DMS114 treated with DMSO at 0.1 percent for 48 hours (cell line): ENCODE measurements around the gene KRTAP10-12.

ENCODE experiments used
- DNase-seq: peaks from one replicate; lab custom pipeline; 2025; ENCODE audit not compliant: unreplicated experiment; lab: John Stamatoyannopoulos, UW

KRTAP10-12 gene

GRCh38 chr21:44730951-44731579, 34.1 kb downstream of the KRTAP10-12 start:
- no peak for DNase-seq

- no peak for DNase-seq
Measured at GRCh38 chr21:44732263-44732662, 35.3 kb downstream of the KRTAP10-12 start.

DNA sequence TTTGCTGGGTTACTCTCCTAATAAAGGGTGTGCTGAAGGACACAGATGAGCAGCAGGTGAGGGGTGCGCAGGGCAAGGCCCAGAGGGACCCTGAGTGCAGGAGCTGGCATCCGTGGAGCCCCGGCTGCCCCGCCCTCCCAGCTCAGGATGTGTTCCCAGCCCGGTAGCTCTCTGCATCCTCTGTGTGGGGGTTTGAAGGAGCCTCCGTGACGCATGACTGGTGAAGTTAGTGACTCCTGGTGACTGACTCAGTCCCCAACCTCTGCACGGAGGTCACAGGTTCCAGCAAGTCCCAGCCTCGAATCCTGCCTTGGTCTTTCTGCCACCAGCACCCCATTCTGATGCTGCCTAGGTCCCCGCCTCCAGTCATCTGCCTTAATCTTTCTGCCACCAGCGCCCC, 36.0 kb downstream of the KRTAP10-12 start:
- DNase-seq: no peak

DNA sequence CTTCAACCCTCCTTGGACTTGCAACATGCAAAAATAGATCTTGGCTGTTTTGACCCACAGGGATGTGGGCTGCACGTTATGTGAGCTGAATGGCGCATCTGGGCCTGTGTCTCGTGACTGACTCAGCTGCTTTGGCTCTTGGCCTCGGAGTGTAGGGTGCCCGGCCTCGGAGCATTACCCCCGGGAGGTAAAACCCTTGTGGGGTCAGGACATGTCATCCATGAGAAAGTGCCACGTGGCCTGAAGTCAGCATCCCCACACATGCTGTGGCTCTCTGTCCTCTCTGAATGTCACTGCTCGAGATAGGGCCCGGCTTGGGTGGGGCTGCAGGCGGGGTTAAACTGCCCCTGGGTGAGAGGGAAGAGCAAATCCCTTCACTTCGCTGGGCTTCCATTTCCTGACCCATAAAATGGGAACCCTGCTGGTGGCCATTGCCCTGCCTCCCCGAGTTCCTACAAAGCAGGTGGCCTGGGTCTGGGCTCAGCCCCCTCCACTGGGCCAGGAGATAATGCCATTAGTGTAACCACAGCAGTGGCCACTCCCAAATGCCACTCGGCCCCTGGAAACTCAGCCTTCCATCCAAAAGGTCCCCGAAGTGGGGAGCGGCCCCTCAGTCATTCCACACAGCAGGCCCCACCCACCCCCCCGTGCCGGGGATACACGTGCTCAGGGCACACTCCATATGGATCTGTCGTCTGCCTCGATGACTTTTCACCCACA, 37.2 kb downstream of the KRTAP10-12 start:
- no peak for DNase-seq

- DNase-seq: no peak
Measured at GRCh38 chr21:44734841-44735240, 37.9 kb downstream of the KRTAP10-12 start.

DNA sequence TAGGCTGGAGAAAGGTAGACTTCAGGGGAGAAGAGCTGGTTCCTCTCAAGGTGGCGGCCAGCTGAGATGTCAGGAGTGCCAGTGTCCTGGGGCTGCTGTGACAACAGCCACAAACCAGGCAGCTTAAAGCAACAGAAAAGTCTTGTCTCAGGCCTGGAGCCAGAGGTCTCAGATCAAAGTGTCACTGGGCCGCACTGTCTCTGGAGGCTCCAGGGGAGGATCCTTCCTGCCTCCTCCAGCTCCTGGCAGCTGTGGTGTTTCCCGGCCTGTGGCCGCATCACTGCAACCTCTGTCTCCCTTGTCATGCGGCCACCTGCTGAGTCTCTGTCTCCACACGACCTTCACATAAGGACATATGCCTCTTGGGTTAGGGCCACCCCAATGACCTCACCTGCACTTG, 38.8 kb downstream of the KRTAP10-12 start:
- no peak for DNase-seq

DNA sequence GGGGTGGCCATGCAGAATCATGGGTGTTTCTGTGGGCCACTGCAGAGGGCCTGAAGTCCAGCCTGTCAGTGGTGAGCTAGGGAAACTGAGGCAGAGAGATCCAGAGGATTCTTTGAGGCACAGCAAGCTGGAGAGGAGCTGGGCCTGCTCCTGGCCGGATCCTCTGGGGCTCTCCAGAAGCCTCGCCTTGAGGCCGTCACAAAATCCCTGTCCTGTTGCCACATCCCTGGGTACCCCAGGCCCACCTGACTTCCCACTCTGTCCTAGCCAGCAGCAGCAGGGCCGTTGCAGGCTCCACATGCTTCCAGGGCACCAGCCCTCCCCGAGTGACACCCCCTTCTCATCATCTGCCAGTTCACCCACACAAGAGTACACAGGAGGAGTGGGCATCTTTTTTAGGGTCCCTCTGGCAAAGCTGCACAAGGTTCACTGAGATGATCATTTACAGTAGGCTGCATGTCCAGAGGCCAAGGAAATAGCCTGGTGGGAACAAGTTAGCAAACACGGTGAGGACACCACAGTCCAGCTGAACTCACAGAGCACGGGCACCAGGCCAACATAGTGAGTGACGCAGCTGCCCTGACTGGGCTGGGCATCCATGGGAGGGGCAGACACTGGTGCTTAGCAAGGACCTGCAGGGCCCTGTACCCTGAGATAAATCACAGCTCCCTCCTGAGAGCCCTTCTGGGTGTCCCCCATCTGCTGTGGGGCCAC, 39.5 kb downstream of the KRTAP10-12 start:
- no peak for DNase-seq

DNA sequence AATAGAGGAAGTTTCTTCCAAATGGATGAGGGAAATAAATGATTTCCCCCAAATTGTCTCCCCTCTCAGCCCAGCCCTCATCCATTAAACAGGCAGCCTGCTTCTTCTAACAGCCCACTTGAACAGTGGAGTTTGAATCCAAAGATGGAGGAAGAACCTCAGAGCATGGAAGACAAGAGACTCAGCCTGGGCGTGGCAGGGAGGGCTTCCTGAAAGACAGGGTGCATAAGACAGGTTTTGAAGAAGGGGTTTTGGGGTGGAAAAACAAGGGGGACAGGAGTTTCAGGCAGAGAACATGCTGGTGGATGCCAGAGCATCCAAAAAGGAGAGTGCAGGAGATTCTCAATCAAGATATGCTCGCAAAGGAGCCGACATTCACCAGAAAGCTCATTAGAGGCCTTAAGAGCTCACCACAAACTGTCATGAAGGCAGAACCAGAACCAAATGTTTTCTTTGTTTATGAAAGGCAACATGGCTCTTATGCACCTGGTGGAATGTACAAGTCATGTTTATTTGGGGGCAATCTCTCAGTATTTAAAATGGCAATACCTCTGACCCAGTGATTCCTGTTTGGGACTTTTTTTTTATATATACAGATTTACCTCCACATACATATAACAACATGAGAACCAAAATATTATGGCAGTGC, 40.9 kb downstream of the KRTAP10-12 start:
- DNase-seq: no peak

DNA sequence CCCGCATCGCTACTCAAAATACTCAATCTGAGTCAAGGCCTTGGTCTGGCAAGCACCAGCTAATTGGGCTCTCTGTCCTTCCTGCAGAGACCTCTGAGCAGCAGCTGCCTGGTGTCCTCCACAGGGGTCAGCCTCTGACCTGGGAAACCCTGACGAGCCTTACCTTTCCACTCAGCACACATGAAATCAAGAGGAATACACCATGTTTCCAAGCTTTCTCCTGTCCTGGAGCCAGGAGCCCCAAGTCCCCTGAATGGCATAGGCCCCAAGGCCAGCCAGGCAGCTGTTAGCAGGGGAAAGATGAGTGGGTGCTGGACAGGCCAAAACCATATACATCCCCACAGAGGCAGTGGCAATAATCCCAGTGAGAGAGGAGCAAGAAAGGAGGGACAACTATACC, 41.6 kb downstream of the KRTAP10-12 start:
- no peak for DNase-seq

DNA sequence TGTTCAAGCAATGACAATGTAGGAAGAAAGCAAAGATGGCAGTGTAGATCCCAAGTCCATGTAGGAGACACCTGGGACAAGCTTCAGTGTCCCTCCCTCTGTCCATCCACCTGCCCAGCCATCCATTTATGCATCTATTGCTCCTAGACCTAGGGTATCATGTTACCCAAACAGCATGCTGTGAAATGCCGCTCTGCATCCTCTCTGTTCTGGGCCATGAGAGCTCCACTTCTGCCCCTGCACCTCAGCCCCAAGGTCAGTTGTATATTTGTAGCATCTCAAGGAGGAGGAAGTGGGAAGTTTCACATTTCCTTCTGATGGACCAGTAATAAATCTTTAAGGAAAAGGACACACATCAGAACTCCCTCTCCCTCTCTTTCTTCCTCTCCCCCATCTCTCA, 42.3 kb downstream of the KRTAP10-12 start:
- DNase-seq: no peak

DNA sequence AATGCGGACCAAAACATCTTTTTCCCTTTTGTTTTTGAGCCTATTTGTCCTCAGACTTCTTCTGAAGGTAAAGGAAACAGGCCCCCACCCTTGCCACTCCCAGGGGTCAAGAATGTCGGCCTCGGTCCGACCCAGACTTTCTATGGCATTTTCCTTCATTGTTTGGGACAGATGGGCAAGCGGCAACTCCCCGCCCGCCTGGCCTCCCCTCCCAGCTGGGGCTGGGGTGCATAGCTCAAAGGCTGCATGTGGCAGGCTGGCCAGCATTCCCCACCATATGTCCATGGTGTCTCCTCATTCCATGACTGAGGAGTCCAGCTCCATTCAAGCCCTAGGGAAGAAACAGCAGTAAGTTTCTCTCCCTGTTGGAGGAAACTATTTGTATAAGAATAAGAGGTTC, 43.8 kb downstream of the KRTAP10-12 start:
- no peak for DNase-seq

DNA sequence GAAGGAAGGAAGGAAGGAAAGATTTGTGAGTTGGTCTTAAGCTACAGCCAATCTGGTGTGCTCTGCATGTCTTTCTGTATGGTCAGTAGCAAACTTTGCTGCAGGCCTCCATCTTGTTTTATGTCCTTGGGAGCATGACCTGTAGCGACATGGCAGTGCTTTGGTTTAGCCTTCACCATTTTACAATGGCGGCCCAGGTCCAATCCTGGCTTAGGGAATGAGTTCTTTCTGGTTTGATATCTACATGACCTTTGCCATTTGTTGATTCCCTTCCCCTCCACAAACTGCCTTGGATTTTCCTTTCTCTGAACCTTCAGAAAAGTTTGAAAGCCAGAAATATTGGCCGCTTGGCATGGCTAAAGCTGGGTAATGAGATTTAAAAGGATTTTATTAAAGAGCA, 44.9 kb downstream of the KRTAP10-12 start:
- no peak for DNase-seq

DNA sequence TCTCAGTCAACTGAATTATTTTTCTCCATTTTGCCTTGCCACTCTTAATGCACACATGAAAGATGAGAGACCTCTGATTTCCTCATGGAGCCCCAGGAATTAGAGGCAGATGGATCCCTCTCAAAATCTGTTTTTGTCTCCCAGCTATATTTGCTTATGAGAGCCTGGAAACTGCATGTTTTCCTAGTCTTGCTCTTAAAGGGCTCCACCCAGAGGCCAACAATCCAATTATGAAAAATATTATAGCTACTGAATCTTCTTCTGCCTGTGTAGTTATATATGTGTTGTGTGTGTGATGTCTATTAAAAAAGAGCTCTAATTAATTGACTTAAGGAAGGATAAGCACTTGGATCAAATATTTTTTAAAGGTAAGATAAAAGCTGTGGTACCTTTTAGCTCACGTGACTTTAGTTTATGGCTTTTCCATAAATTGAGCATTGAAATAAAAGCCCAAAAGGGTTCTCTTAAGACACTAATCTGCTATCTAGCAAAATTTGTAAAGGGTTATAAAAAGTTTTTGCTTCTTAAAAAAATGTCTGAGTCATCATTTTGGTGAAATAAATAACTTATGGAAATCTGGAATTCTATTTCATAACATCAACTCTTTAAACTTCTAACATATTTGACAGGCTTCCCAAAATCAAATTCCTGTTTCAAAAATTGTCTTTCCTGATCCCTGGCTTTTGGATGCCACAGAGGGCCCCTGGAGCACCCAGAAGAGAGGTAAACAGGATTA, 45.6 kb downstream of the KRTAP10-12 start:
- DNase-seq: no peak
